ENCODE results near the gene CDKN2AIPNL. TPM values are rescaled to one million over a fixed set of nuclear protein-coding genes. Genes with fewer than 3 reads are reported as not detected.

CDKN2AIPNL gene
- total RNA-seq, 5 donors from 2014 or later (not counting 1 experiment from before 2014, with no cell fraction given) = 14.0 to 17.3 (median 15.3) TPM

GRCh38 chr5:134370871-134371833 lies 40.5 kb downstream of the CDKN2AIPNL start, which contains the start of gene UBE2B:
Gene UBE2B, plus strand, starts transcription at chr5:134371569. Its CDS starts 27 bp downstream, at chr5:134371596.
- ATAC-seq (replicated peaks in 1 of 4) (peak; percentile 79 to 83 (median 80)), DNase-seq (peak; percentile 94 to 99 (median 97))
- ChIA-PET POLR2A (interaction anchor here (0.5 to 1.2 kb wide), 14 partner anchors 8 to 476 kb away, joined by 3 to 7 read pairs (median 4); partner anchors contain the start of gene PPP2CA (in 1 of the 2)), CTCF (interaction anchor here (0.6 to 1.3 kb wide), 7 partner anchors 10 to 216 kb away, joined by 3 to 5 read pairs (median 3); partner anchors contain the start of genes CDKN2AIPNL (in 1 of the 2) and PPP2CA (in 1 of the 2))
- under 1% methylated on average over 59 of the region's 74 CpGs for WGBS (ENCODE audit: insufficient coverage)
- Histone ChIP-seq H3K27me3 (replicated peaks in 1 of 2; ENCODE audit: control insufficient read depth in 2 of 2, extremely low read depth in 1 of 2, insufficient read depth in 2 of 2, low read length in 1 of 2) (no peaks in the 10 kb centered on the region), H3K4me3 (ENCODE audit: control insufficient read depth in 1 of 2, extremely low read depth in 1 of 2, low read length in 1 of 2) (peak within 1 kb of the TSS; percentile 94 to 99), H3K27ac (ENCODE audit: low read length) (peak within 1 kb of the TSS; percentile 99), H3K4me1 (ENCODE audit: control insufficient read depth in 1 of 2, extremely low read depth in 1 of 2, insufficient read depth in 2 of 2, low read length in 2 of 2) (peaks cover 28 to 34% of the 10 kb centered on the region in 2 experiments), H3K36me3 (ENCODE audit: control insufficient read depth in 2 of 2, extremely low read depth in 1 of 2, insufficient read depth in 1 of 2, low read length in 1 of 2) (peaks cover 0 to 11% of the 10 kb centered on the region in 2 donors), H3K9me3 (no peaks in the 10 kb centered on the region)
- Mint-ChIP-seq H3K36me3 (peaks cover 18% of the 10 kb centered on the region), H3K27me3 (peaks cover 0 to 2% of the 10 kb centered on the region in 2 donors), H3K4me1 (peaks cover 58 to 64% (median 60%) of the 10 kb centered on the region in 3 donors), H3K27ac (peak within 1 kb of the TSS; percentile 100), H3K9me3 (no peaks in the 10 kb centered on the region), H3K4me3 (peak within 1 kb of the TSS; percentile 97 to 98 (median 97))

GRCh38 chr5:134370311-134370870 lies 41.3 kb downstream of the CDKN2AIPNL start:
- no CpG with 5 or more reads among the region's 5 CpGs for WGBS (ENCODE audit: insufficient coverage)
- Mint-ChIP-seq H3K36me3 (peaks cover 15% of the 10 kb centered on the region), H3K27me3 (peaks cover 0 to 2% of the 10 kb centered on the region in 2 donors), H3K4me3 (peak overlapping the region; percentile 97 to 98 (median 97)), H3K9me3 (no peaks in the 10 kb centered on the region), H3K27ac (peak overlapping the region; percentile 100), H3K4me1 (peaks cover 58 to 66% (median 61%) of the 10 kb centered on the region in 3 donors)
- H3K27ac ChIP-seq (ENCODE audit: low read length) = peak overlapping the region; percentile 99
- no peaks in the 10 kb centered on the region for H3K27me3 ChIP-seq (replicated peaks in 1 of 2; ENCODE audit: control insufficient read depth in 2 of 2, extremely low read depth in 1 of 2, insufficient read depth in 2 of 2, low read length in 1 of 2)
- peaks cover 30 to 31% of the 10 kb centered on the region in 2 experiments for H3K4me1 ChIP-seq (ENCODE audit: control insufficient read depth in 1 of 2, extremely low read depth in 1 of 2, insufficient read depth in 2 of 2, low read length in 2 of 2)
- ChIA-PET POLR2A (interaction anchor here (0.6 to 1.0 kb wide), 3 partner anchors 14 to 227 kb away, joined by 3 to 5 read pairs (median 5); no protein-coding TSS in a partner anchor), CTCF (no interaction called here)
- DNase-seq (no peak), ATAC-seq (replicated peaks in 1 of 4) (peak; percentile 8 to 21 (median 13))
- peaks cover 0 to 8% of the 10 kb centered on the region in 2 donors for H3K36me3 ChIP-seq (ENCODE audit: control insufficient read depth in 2 of 2, extremely low read depth in 1 of 2, insufficient read depth in 1 of 2, low read length in 1 of 2)
- no peaks in the 10 kb centered on the region for H3K9me3 ChIP-seq
- peak overlapping the region; percentile 86 to 99 for H3K4me3 ChIP-seq (ENCODE audit: control insufficient read depth in 1 of 2, extremely low read depth in 1 of 2, low read length in 1 of 2)

- Histone ChIP-seq H3K4me1 (ENCODE audit: control insufficient read depth in 1 of 2, extremely low read depth in 1 of 2, insufficient read depth in 2 of 2, low read length in 2 of 2) (peaks cover 12 to 23% of the 10 kb centered on the region in 2 experiments), H3K27ac (ENCODE audit: low read length) (no peak overlapping the region), H3K4me3 (ENCODE audit: control insufficient read depth in 1 of 2, extremely low read depth in 1 of 2, low read length in 1 of 2) (no peak overlapping the region), H3K36me3 (ENCODE audit: control insufficient read depth in 2 of 2, extremely low read depth in 1 of 2, insufficient read depth in 1 of 2, low read length in 1 of 2) (no peaks in the 10 kb centered on the region), H3K27me3 (replicated peaks in 1 of 2; ENCODE audit: control insufficient read depth in 2 of 2, extremely low read depth in 1 of 2, insufficient read depth in 2 of 2, low read length in 1 of 2) (no peaks in the 10 kb centered on the region), H3K9me3 (no peaks in the 10 kb centered on the region)
- ChIA-PET POLR2A (no interaction called here), CTCF (no interaction called here)
- Mint-ChIP-seq H3K9me3 (no peaks in the 10 kb centered on the region), H3K27ac (no peak overlapping the region), H3K4me1 (peaks cover 31 to 37% (median 33%) of the 10 kb centered on the region in 3 donors), H3K27me3 (no peaks in the 10 kb centered on the region), H3K36me3 (peaks cover 4% of the 10 kb centered on the region), H3K4me3 (no peak overlapping the region)
- 100% methylated on average over 1 of the region's 1 CpG for WGBS (ENCODE audit: insufficient coverage)
- no peak for DNase-seq
- ATAC-seq (replicated peaks in 1 of 4) = no peak
Observed at GRCh38 chr5:134365604-134366003, 46.1 kb downstream of the CDKN2AIPNL start.

- H3K9me3 ChIP-seq = no peaks in the 10 kb centered on the region
- DNase-seq (no peak), ATAC-seq (replicated peaks in 1 of 4) (no peak)
- Mint-ChIP-seq H3K36me3 (peaks cover 6% of the 10 kb centered on the region), H3K27ac (no peak overlapping the region), H3K9me3 (no peaks in the 10 kb centered on the region), H3K4me3 (no peak overlapping the region), H3K4me1 (no peaks in the 10 kb centered on the region), H3K27me3 (no peaks in the 10 kb centered on the region)
- ChIA-PET CTCF (interaction anchor here in 1 of 2 donors (0.5 kb wide), 1 partner anchor 8 kb away, joined by 5 read pairs; no protein-coding TSS in a partner anchor), POLR2A (no interaction called here)
- H3K36me3 ChIP-seq (ENCODE audit: control insufficient read depth in 2 of 2, extremely low read depth in 1 of 2, insufficient read depth in 1 of 2, low read length in 1 of 2) = no peaks in the 10 kb centered on the region
- no peak overlapping the region for H3K4me3 ChIP-seq (ENCODE audit: control insufficient read depth in 1 of 2, extremely low read depth in 1 of 2, low read length in 1 of 2)
- no peaks in the 10 kb centered on the region for H3K27me3 ChIP-seq (replicated peaks in 1 of 2; ENCODE audit: control insufficient read depth in 2 of 2, extremely low read depth in 1 of 2, insufficient read depth in 2 of 2, low read length in 1 of 2)
- H3K27ac ChIP-seq (ENCODE audit: low read length) = no peak overlapping the region
- WGBS (ENCODE audit: insufficient coverage) = no CpG with 5 or more reads among the region's 5 CpGs
- H3K4me1 ChIP-seq (ENCODE audit: control insufficient read depth in 1 of 2, extremely low read depth in 1 of 2, insufficient read depth in 2 of 2, low read length in 2 of 2) = no peaks in the 10 kb centered on the region
Observed at GRCh38 chr5:134355681-134356080, 56.0 kb downstream of the CDKN2AIPNL start.

Other genes starting within 250 kb of the CDKN2AIPNL start
- gene SKP1, start 234.9 kb downstream of the CDKN2AIPNL start, total RNA-seq = 100 to 1,000 TPM; 178 to 314 (median 203) TPM
- gene PPP2CA, start 185.8 kb downstream of the CDKN2AIPNL start, total RNA-seq = 100 to 1,000 TPM in 3 of 5 donors, 10 to 100 TPM in 2; 87.1 to 168 (median 104) TPM
- gene CDKL3, start 44.7 kb downstream of the CDKN2AIPNL start, total RNA-seq = 1 to 10 TPM in 3 of 5 donors, under 1 TPM in 2; 0.32 to 1.6 (median 1.2) TPM
- gene UBE2B, start 40.3 kb downstream of the CDKN2AIPNL start, total RNA-seq = 100 to 1,000 TPM in 3 of 5 donors, 10 to 100 TPM in 2; 97.2 to 135 (median 101) TPM
- gene JADE2, start 113.8 kb upstream of the CDKN2AIPNL start, total RNA-seq = 100 to 1,000 TPM; 163 to 263 (median 239) TPM
- 10 to 100 TPM; 32.7 to 42.1 (median 39.3) TPM for gene SAR1B, start 220.9 kb upstream of the CDKN2AIPNL start, total RNA-seq
- gene SEC24A, start 236.9 kb upstream of the CDKN2AIPNL start, total RNA-seq = 10 to 100 TPM; 15.4 to 17.7 (median 16.1) TPM